GM12892 (cell line): ENCODE measurements around the gene CLCA4.

Experiments
- POLR2A ChIP-seq: IDR thresholded peaks from 2 replicates; pipeline ENCODE4 v1.6.1; 2011; ENCODE audit warnings: low read depth, low read length, control low read depth
- POLR2AphosphoS5 ChIP-seq: IDR thresholded peaks from 2 replicates; pipeline ENCODE4 v1.6.1; 2011; ENCODE audit warnings: low read depth, low read length, control low read depth
- TAF1 ChIP-seq: IDR thresholded peaks from 2 replicates; pipeline ENCODE4 v1.6.1; 2011; ENCODE audit warnings: low read depth, mild to moderate bottlenecking, control low read depth, low read length, borderline replicate concordance

GRCh38 chr1:86542631-86543030, 4.2 kb upstream of the CLCA4 start:
- TF ChIP-seq POLR2A (no peak), POLR2AphosphoS5 (no peak), TAF1 (no peak)
